ENCODE measurements around the gene NDUFB7.
"Not testable (repeated sequence)": the region's sequence is repeated elsewhere in the genome, so short reads cannot be mapped to it uniquely, and the experiment has no call there.

NDUFB7 gene

GRCh38 chr19:14556662-14557188 is 15.1 kb downstream of the NDUFB7 start:
- peaks cover 38% of the 10 kb centered on the region for H3K4me1 Mint-ChIP-seq
- ATAC-seq (replicated peaks; ENCODE audit: extremely low read depth, poor library complexity, severe bottlenecking) (peak; percentile 70), DNase-seq (ENCODE audit: low spot score in 2 of 2) (peak; percentile 42 to 52)
- H3K27ac Mint-ChIP-seq (ENCODE audit: low read depth) = peak overlapping the region; percentile 77
- H3K4me3 Mint-ChIP-seq = peak overlapping the region; percentile 61
- peaks cover 9% of the 10 kb centered on the region for H3K36me3 Mint-ChIP-seq (ENCODE audit: insufficient read depth)
- H3K27me3 Mint-ChIP-seq = no peaks in the 10 kb centered on the region
- no peaks in the 10 kb centered on the region for H3K9me3 Mint-ChIP-seq

- H3K4me3 Mint-ChIP-seq = peak overlapping the region; percentile 61
- no peaks in the 10 kb centered on the region for H3K9me3 Mint-ChIP-seq
- peaks cover 11% of the 10 kb centered on the region for H3K36me3 Mint-ChIP-seq (ENCODE audit: insufficient read depth)
- peaks cover 44% of the 10 kb centered on the region for H3K4me1 Mint-ChIP-seq
- H3K27ac Mint-ChIP-seq (ENCODE audit: low read depth) = peak overlapping the region; percentile 77
- DNase-seq (ENCODE audit: low spot score in 2 of 2) = no peak
- ATAC-seq (replicated peaks; ENCODE audit: extremely low read depth, poor library complexity, severe bottlenecking) = no peak
- H3K27me3 Mint-ChIP-seq = no peaks in the 10 kb centered on the region
Observed at GRCh38 chr19:14555918-14556661, 15.8 kb downstream of the NDUFB7 start.

- DNase-seq (ENCODE audit: low spot score in 2 of 2) (no peak), ATAC-seq (replicated peaks; ENCODE audit: extremely low read depth, poor library complexity, severe bottlenecking) (no peak)
- peaks cover 50% of the 10 kb centered on the region for H3K4me1 Mint-ChIP-seq
- no peaks in the 10 kb centered on the region for H3K9me3 Mint-ChIP-seq
- H3K36me3 Mint-ChIP-seq (ENCODE audit: insufficient read depth) = peaks cover 14% of the 10 kb centered on the region
- peak overlapping the region; percentile 46 for H3K27ac Mint-ChIP-seq (ENCODE audit: low read depth)
- no peaks in the 10 kb centered on the region for H3K27me3 Mint-ChIP-seq
- H3K4me3 Mint-ChIP-seq = no peak overlapping the region
Observed at GRCh38 chr19:14554382-14554812, 17.5 kb downstream of the NDUFB7 start.

- H3K36me3 Mint-ChIP-seq (ENCODE audit: insufficient read depth) = peaks cover 17% of the 10 kb centered on the region
- no peak for DNase-seq (ENCODE audit: low spot score in 2 of 2)
- no peak for ATAC-seq (replicated peaks; ENCODE audit: extremely low read depth, poor library complexity, severe bottlenecking)
- H3K27ac Mint-ChIP-seq (ENCODE audit: low read depth) = no peak overlapping the region
- H3K4me1 Mint-ChIP-seq = peaks cover 50% of the 10 kb centered on the region
- H3K27me3 Mint-ChIP-seq = no peaks in the 10 kb centered on the region
- H3K4me3 Mint-ChIP-seq = no peak overlapping the region
- no peaks in the 10 kb centered on the region for H3K9me3 Mint-ChIP-seq
Observed at GRCh38 chr19:14553939-14554243, 18.0 kb downstream of the NDUFB7 start.

GRCh38 chr19:14553042-14553938 is 18.6 kb downstream of the NDUFB7 start:
- H3K36me3 Mint-ChIP-seq (ENCODE audit: insufficient read depth) = peaks cover 21% of the 10 kb centered on the region
- peaks cover 50% of the 10 kb centered on the region for H3K4me1 Mint-ChIP-seq
- H3K27me3 Mint-ChIP-seq = no peaks in the 10 kb centered on the region
- no peak overlapping the region for H3K4me3 Mint-ChIP-seq
- no peak overlapping the region for H3K27ac Mint-ChIP-seq (ENCODE audit: low read depth)
- ATAC-seq (replicated peaks; ENCODE audit: extremely low read depth, poor library complexity, severe bottlenecking) = no peak
- DNase-seq (ENCODE audit: low spot score in 2 of 2) = no peak
- no peaks in the 10 kb centered on the region for H3K9me3 Mint-ChIP-seq

- Mint-ChIP-seq H3K4me3 (peak overlapping the region; percentile 55), H3K36me3 (ENCODE audit: insufficient read depth) (peaks cover 23% of the 10 kb centered on the region), H3K27ac (ENCODE audit: low read depth) (peak overlapping the region; percentile 94), H3K4me1 (peaks cover 50% of the 10 kb centered on the region)
- not testable (repeated sequence) for H3K9me3 Mint-ChIP-seq; H3K27me3 Mint-ChIP-seq; ATAC-seq (replicated peaks; ENCODE audit: extremely low read depth, poor library complexity, severe bottlenecking); DNase-seq (ENCODE audit: low spot score in 2 of 2)
Observed at GRCh38 chr19:14552006-14552360, 19.9 kb downstream of the NDUFB7 start.

GRCh38 chr19:14551134-14552005 is 20.5 kb downstream of the NDUFB7 start:
- peaks cover 44% of the 10 kb centered on the region for H3K4me1 Mint-ChIP-seq

GRCh38 chr19:14550201-14550754 is 21.6 kb downstream of the NDUFB7 start:
- Mint-ChIP-seq H3K27me3 (no peaks in the 10 kb centered on the region), H3K27ac (ENCODE audit: low read depth) (peak overlapping the region; percentile 2), H3K4me3 (no peak overlapping the region), H3K9me3 (no peaks in the 10 kb centered on the region), H3K4me1 (peaks cover 43% of the 10 kb centered on the region), H3K36me3 (ENCODE audit: insufficient read depth) (peaks cover 28% of the 10 kb centered on the region)
- no peak for DNase-seq (ENCODE audit: low spot score in 2 of 2)
- ATAC-seq (replicated peaks; ENCODE audit: extremely low read depth, poor library complexity, severe bottlenecking) = no peak

More at GRCh38 chr19:14551134-14552005, 20.5 kb downstream of the NDUFB7 start:
- H3K9me3 Mint-ChIP-seq, H3K27me3 Mint-ChIP-seq: not testable (repeated sequence)
- DNase-seq (ENCODE audit: low spot score in 2 of 2) = peak; percentile 58 to 78
- H3K36me3 Mint-ChIP-seq (ENCODE audit: insufficient read depth) = peaks cover 21% of the 10 kb centered on the region
- peak; percentile 100 for ATAC-seq (replicated peaks; ENCODE audit: extremely low read depth, poor library complexity, severe bottlenecking)
- H3K27ac Mint-ChIP-seq (ENCODE audit: low read depth) = peak overlapping the region; percentile 94
- peak overlapping the region; percentile 55 for H3K4me3 Mint-ChIP-seq

- ATAC-seq (replicated peaks; ENCODE audit: extremely low read depth, poor library complexity, severe bottlenecking) (no peak), DNase-seq (ENCODE audit: low spot score in 2 of 2) (no peak)
- peaks cover 29% of the 10 kb centered on the region for H3K4me1 Mint-ChIP-seq
- no peak overlapping the region for H3K27ac Mint-ChIP-seq (ENCODE audit: low read depth)
- no peak overlapping the region for H3K4me3 Mint-ChIP-seq
- H3K27me3 Mint-ChIP-seq = no peaks in the 10 kb centered on the region
- H3K36me3 Mint-ChIP-seq (ENCODE audit: insufficient read depth) = peaks cover 27% of the 10 kb centered on the region
- H3K9me3 Mint-ChIP-seq = no peaks in the 10 kb centered on the region
Observed at GRCh38 chr19:14545716-14546082, 26.2 kb downstream of the NDUFB7 start.

- DNase-seq (ENCODE audit: low spot score in 2 of 2) (no peak), ATAC-seq (replicated peaks; ENCODE audit: extremely low read depth, poor library complexity, severe bottlenecking) (no peak)
- H3K27ac Mint-ChIP-seq (ENCODE audit: low read depth) = no peak overlapping the region
- peaks cover 26% of the 10 kb centered on the region for H3K36me3 Mint-ChIP-seq (ENCODE audit: insufficient read depth)
- H3K9me3 Mint-ChIP-seq = no peaks in the 10 kb centered on the region
- H3K4me3 Mint-ChIP-seq = no peak overlapping the region
- no peaks in the 10 kb centered on the region for H3K27me3 Mint-ChIP-seq
- H3K4me1 Mint-ChIP-seq = peaks cover 27% of the 10 kb centered on the region
Observed at GRCh38 chr19:14544977-14545715, 26.7 kb downstream of the NDUFB7 start.

GRCh38 chr19:14544047-14544446 is 27.8 kb downstream of the NDUFB7 start:
- Mint-ChIP-seq H3K36me3 (ENCODE audit: insufficient read depth) (peaks cover 26% of the 10 kb centered on the region), H3K9me3 (no peaks in the 10 kb centered on the region), H3K4me3 (no peak overlapping the region), H3K4me1 (peaks cover 22% of the 10 kb centered on the region), H3K27me3 (no peaks in the 10 kb centered on the region), H3K27ac (ENCODE audit: low read depth) (no peak overlapping the region)
- ATAC-seq (replicated peaks; ENCODE audit: extremely low read depth, poor library complexity, severe bottlenecking) (no peak), DNase-seq (ENCODE audit: low spot score in 2 of 2) (no peak)

Data from central memory CD8-positive, alpha-beta T cell (primary cell).